ENCODE measurements around the gene SLC12A6.
"Not testable (repeated sequence)": the region's sequence is repeated elsewhere in the genome, so short reads cannot be mapped to it uniquely, and the experiment has no call there.

The SLC12A6 gene

DNA sequence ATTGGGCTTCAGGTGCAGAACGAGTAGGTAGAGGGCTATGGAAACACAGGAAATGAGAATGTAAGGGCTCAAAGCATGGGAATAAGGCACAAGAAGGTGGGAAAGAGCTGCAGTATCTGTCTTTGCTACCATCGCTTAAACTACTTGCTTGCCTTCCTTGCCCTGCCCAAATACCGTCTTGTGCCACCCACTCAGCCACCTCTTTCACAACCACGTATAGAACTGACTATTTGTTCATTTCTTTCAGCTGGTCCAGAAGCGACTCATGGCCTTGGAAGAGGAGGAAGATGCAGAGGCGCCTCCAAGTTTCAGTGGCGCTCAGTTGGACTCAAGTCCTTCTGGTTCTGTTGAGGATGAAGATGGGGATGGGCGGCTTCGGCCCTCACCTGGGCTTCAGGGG is 17.7 kb upstream of the SLC12A6 start:
- Histone ChIP-seq H3K4me2 (ENCODE audit: low read length) (no peak overlapping the region), H3K9ac (ENCODE audit: low read depth, low read length) (no peak overlapping the region), H3K36me3 (ENCODE audit: insufficient read depth, low read length) (peaks cover 29% of the 10 kb centered on the region), H3K9me3 (replicated peaks; ENCODE audit: low read length) (no peaks in the 10 kb centered on the region), H3K4me1 (ENCODE audit: control insufficient read depth, insufficient read depth, low read length) (peaks cover 5% of the 10 kb centered on the region), H3K4me3 (ENCODE audit: low read length) (no peak overlapping the region), H3K27me3 (ENCODE audit: control insufficient read depth, insufficient read depth, low read length) (no peaks in the 10 kb centered on the region)

DNA sequence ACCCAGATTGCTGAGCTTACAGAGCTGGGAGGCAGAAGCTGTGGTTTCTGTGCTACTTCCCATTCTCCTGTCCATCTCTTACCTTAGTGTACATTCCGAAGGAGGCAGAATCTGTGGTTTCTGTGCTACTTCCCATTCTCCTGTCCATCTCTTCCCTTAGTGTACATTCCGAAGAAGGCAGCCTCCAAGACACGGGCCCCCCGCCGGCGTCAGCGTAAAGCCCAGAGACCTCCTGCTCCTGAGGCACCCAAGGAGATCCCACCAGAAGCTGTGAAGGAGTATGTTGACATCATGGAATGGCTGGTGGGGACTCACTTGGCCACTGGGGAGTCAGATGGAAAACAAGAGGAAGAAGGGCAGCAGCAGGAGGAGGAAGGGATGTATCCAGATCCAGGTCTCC is 16.7 kb upstream of the SLC12A6 start:
- H3K9ac ChIP-seq (ENCODE audit: low read depth, low read length) = no peak overlapping the region
- peaks cover 29% of the 10 kb centered on the region for H3K36me3 ChIP-seq (ENCODE audit: insufficient read depth, low read length)
- no peak overlapping the region for H3K4me2 ChIP-seq (ENCODE audit: low read length)
- no peak overlapping the region for H3K4me3 ChIP-seq (ENCODE audit: low read length)
- H3K9me3 ChIP-seq (replicated peaks; ENCODE audit: low read length) = no peaks in the 10 kb centered on the region
- H3K4me1 ChIP-seq (ENCODE audit: control insufficient read depth, insufficient read depth, low read length) = peaks cover under 1% of the 10 kb centered on the region
- no peaks in the 10 kb centered on the region for H3K27me3 ChIP-seq (ENCODE audit: control insufficient read depth, insufficient read depth, low read length)

DNA sequence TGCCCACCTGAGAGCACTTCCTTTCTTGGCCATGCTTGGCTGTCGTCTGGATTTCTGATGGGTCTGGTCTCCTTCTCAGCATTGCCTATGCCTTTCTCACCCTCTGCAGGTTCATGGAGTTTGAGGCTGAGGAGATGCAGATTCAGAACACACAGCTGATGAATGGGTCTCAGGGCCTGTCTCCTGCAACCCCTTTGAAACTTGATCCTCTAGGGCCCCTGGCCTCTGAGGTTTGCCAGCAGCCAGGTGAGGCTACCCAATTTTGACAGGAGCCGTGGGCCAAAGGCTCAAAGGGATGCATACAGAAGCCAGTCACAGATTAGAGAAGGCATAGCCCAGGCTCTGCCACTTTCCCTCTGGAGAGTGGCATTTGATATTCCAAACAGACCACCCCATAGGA is 16.0 kb upstream of the SLC12A6 start:
- H3K9ac ChIP-seq (ENCODE audit: low read depth, low read length) = no peak overlapping the region
- H3K4me3 ChIP-seq (ENCODE audit: low read length) = no peak overlapping the region
- H3K4me1 ChIP-seq (ENCODE audit: control insufficient read depth, insufficient read depth, low read length) = no peaks in the 10 kb centered on the region
- no peak overlapping the region for H3K4me2 ChIP-seq (ENCODE audit: low read length)
- no peaks in the 10 kb centered on the region for H3K9me3 ChIP-seq (replicated peaks; ENCODE audit: low read length)
- H3K27me3 ChIP-seq (ENCODE audit: control insufficient read depth, insufficient read depth, low read length) = no peaks in the 10 kb centered on the region
- H3K36me3 ChIP-seq (ENCODE audit: insufficient read depth, low read length) = peaks cover 25% of the 10 kb centered on the region

DNA sequence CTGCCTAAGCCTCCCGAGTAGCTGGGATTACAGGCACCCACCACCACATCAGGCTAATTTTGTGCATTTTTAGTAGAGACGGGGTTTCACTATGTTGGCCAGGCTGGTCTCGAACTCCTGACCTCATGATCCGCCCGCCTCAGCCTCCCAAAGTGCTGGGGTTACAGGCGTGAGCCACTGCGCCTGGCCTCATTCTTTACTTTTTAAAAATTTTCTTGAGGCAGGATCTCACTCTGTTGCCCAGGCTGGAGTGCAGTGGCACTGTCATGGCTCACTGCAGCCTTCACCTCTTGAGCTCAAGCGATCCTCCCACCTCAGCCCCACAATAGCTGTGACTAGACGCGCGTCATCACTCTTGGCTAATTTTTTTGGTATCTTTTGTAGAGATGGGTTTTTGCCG is 15.4 kb upstream of the SLC12A6 start:
- H3K4me1 ChIP-seq (ENCODE audit: control insufficient read depth, insufficient read depth, low read length); H3K27me3 ChIP-seq (ENCODE audit: control insufficient read depth, insufficient read depth, low read length); H3K9me3 ChIP-seq (replicated peaks; ENCODE audit: low read length); H3K4me3 ChIP-seq (ENCODE audit: low read length); H3K9ac ChIP-seq (ENCODE audit: low read depth, low read length); H3K4me2 ChIP-seq (ENCODE audit: low read length): not testable (repeated sequence)
- peaks cover 20% of the 10 kb centered on the region for H3K36me3 ChIP-seq (ENCODE audit: insufficient read depth, low read length)

DNA sequence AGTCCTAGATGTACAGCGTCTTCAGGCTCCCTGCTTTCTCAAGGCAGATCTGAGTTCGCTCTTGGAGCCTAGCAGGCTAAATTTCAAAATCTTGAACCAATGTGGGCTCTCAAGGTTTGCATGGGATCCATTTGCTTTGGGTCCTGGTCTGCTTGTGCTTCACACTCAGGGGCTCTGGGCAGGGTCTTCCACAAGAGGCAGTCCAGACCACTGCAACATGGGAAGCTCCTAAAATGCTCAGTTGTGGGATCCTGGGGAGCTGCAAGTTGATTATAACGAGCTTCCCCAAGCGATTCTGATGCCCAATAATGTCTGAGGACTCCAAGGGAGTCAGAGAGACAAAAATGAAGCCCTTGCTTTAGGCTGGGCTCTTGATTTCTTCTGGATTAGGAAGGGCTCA is 12.2 kb upstream of the SLC12A6 start:
- H3K9me3 ChIP-seq (replicated peaks; ENCODE audit: low read length) = no peaks in the 10 kb centered on the region
- H3K27me3 ChIP-seq (ENCODE audit: control insufficient read depth, insufficient read depth, low read length) = no peaks in the 10 kb centered on the region
- H3K4me3 ChIP-seq (ENCODE audit: low read length) = no peak overlapping the region
- H3K4me2 ChIP-seq (ENCODE audit: low read length) = no peak overlapping the region
- H3K9ac ChIP-seq (ENCODE audit: low read depth, low read length) = no peak overlapping the region
- H3K4me1 ChIP-seq (ENCODE audit: control insufficient read depth, insufficient read depth, low read length) = no peaks in the 10 kb centered on the region
- H3K36me3 ChIP-seq (ENCODE audit: insufficient read depth, low read length) = peaks cover 4% of the 10 kb centered on the region

DNA sequence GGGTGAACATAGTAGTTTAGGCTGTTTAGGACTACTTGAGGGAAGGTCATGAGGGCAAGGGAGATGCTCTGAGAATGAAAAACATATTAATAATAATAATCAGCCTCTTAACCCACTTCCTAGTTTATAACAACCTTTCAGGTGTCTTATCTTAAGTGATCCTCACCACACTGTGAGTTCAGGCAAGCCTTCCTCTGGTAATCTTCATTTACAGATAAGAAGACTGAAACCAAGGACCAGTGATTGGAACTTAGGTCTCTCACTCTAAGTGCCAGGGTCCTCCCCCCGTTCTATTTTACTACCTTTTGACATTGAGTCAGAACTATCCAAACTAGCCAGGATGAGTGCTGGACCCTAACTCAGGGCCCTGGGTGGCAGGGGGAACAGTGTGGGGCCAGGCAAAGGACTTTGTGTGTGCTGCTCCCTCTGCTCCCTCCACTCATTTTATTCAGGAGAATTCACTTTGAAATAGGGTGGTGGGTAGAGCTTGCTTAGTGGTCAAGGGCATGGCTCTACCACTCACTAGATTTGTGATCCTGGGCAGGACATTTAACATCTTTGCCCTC is 11.2 kb upstream of the SLC12A6 start:
- Histone ChIP-seq H3K9me3 (replicated peaks; ENCODE audit: low read length) (no peaks in the 10 kb centered on the region), H3K36me3 (ENCODE audit: insufficient read depth, low read length) (no peaks in the 10 kb centered on the region), H3K4me2 (ENCODE audit: low read length) (no peak overlapping the region), H3K9ac (ENCODE audit: low read depth, low read length) (no peak overlapping the region), H3K4me1 (ENCODE audit: control insufficient read depth, insufficient read depth, low read length) (no peaks in the 10 kb centered on the region), H3K4me3 (ENCODE audit: low read length) (no peak overlapping the region), H3K27me3 (ENCODE audit: control insufficient read depth, insufficient read depth, low read length) (no peaks in the 10 kb centered on the region)

DNA sequence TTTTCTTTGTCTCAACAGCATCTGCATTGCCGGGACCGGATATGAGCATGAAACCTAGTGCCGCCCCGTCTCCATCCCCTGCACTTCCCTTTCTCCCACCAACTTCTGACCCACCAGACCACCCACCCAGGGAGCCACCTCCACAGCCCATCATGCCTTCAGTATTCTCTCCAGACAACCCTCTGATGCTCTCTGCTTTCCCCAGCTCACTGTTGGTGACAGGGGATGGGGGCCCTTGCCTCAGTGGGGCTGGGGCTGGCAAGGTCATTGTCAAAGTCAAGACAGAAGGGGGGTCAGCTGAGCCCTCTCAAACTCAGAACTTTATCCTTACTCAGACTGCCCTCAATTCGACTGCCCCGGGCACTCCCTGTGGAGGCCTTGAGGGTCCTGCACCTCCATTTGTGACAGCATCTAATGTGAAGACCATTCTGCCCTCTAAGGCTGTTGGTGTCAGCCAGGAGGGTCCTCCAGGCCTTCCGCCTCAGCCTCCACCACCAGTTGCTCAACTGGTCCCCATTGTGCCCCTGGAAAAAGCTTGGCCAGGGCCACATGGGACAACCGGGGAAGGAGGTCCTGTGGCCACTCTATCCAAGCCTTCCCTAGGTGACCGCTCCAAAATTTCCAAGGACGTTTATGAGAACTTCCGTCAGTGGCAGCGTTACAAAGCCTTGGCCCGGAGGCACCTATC is 10.5 kb upstream of the SLC12A6 start:
- no peaks in the 10 kb centered on the region for H3K4me1 ChIP-seq (ENCODE audit: control insufficient read depth, insufficient read depth, low read length)
- H3K36me3 ChIP-seq (ENCODE audit: insufficient read depth, low read length) = no peaks in the 10 kb centered on the region
- no peak overlapping the region for H3K4me3 ChIP-seq (ENCODE audit: low read length)
- no peak overlapping the region for H3K4me2 ChIP-seq (ENCODE audit: low read length)
- H3K9me3 ChIP-seq (replicated peaks; ENCODE audit: low read length) = no peaks in the 10 kb centered on the region
- H3K27me3 ChIP-seq (ENCODE audit: control insufficient read depth, insufficient read depth, low read length) = no peaks in the 10 kb centered on the region
- no peak overlapping the region for H3K9ac ChIP-seq (ENCODE audit: low read depth, low read length)

DNA sequence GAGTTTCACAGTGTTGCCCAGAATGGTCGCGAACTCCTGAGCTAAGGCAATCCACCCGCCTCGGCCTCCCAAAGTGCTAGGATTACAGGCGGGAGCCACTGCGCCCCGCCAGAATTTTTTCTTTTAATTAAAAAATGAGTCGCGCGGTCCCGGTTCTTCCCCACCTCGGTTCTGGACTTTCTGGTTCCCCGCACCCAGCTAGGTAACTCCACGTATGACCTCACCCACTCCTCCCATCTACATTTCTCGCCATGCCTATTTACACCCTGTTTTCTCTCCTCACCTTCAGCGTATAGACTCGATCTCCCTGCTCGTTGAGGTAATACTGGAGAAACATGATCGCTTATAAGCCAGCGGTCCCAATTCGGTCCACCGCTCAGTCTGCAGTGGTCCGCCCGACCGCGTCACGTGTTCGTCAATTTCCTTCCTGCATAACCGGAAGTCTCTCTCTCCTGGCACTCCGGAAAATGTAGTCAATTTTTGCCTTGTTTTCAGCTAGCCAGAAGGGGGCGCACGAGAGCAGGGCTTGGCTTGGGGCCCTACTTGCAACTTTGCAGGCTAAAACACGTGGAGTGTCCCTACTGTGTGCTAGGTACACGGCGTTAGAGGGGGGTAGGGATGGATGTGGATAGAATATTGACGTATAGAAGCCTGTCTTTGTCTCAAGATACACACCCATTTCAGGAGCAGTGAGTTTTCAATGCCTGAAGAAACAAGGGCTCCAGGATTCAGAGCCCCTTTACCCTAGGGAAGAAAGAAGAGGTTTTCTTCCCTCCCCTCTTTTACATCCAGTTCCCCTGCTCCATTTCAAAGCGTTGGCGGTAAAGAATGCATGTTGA is 5.4 kb upstream of the SLC12A6 start, which contains the start of the genes NOP10 and NUTM1:
Gene NOP10, minus strand, starts transcription at position 400 of the 839 bp plus-strand sequence. Its CDS starts 63 bp downstream, at position 337.
Gene NUTM1, plus strand, starts transcription at position 579 of the 839 bp plus-strand sequence. CDS start 382 bp downstream, outside the sequence.
- Histone ChIP-seq H3K4me1 (ENCODE audit: control insufficient read depth, insufficient read depth, low read length) (peaks cover 12% of the 10 kb centered on the region), H3K4me2 (ENCODE audit: low read length) (peak within 1 kb of the TSS; percentile 76), H3K4me3 (ENCODE audit: low read length) (peak within 1 kb of the TSS; percentile 99), H3K27me3 (ENCODE audit: control insufficient read depth, insufficient read depth, low read length) (no peaks in the 10 kb centered on the region), H3K9ac (ENCODE audit: low read depth, low read length) (peak within 1 kb of the TSS; percentile 94), H3K9me3 (replicated peaks; ENCODE audit: low read length) (no peaks in the 10 kb centered on the region), H3K36me3 (ENCODE audit: insufficient read depth, low read length) (peaks cover 15% of the 10 kb centered on the region)

DNA sequence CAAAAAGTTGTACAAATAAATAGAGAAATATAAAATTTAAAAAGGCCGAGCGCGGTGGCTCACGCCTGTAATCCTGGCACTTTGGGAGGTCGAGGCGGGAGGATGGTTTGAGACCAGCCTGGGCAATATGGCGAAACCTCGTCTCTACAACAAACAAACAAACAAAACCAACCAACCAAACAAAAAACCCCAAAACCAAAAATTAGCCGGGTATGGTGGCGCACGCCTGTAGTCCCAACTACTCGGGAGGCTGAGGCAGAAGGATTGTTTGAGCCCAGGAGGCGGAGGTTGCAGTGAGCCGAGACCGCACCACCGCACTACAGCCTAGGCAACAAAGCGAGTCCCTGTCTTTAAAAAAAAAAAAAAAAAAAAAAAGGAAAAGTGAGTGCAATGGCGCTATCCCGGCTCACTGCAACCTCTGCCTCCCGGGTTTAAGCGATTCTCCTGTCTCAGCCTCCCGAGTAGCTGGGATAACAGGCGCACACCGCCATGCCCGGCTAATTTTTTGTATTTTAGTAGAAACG is 4.7 kb upstream of the SLC12A6 start:
- not testable (repeated sequence) for H3K27me3 ChIP-seq (ENCODE audit: control insufficient read depth, insufficient read depth, low read length); H3K9me3 ChIP-seq (replicated peaks; ENCODE audit: low read length)
- Histone ChIP-seq H3K4me1 (ENCODE audit: control insufficient read depth, insufficient read depth, low read length) (peaks cover 12% of the 10 kb centered on the region), H3K4me3 (ENCODE audit: low read length) (peak overlapping the region; percentile 99), H3K9ac (ENCODE audit: low read depth, low read length) (peak overlapping the region; percentile 94), H3K36me3 (ENCODE audit: insufficient read depth, low read length) (peaks cover 15% of the 10 kb centered on the region), H3K4me2 (ENCODE audit: low read length) (peak overlapping the region; percentile 76)

DNA sequence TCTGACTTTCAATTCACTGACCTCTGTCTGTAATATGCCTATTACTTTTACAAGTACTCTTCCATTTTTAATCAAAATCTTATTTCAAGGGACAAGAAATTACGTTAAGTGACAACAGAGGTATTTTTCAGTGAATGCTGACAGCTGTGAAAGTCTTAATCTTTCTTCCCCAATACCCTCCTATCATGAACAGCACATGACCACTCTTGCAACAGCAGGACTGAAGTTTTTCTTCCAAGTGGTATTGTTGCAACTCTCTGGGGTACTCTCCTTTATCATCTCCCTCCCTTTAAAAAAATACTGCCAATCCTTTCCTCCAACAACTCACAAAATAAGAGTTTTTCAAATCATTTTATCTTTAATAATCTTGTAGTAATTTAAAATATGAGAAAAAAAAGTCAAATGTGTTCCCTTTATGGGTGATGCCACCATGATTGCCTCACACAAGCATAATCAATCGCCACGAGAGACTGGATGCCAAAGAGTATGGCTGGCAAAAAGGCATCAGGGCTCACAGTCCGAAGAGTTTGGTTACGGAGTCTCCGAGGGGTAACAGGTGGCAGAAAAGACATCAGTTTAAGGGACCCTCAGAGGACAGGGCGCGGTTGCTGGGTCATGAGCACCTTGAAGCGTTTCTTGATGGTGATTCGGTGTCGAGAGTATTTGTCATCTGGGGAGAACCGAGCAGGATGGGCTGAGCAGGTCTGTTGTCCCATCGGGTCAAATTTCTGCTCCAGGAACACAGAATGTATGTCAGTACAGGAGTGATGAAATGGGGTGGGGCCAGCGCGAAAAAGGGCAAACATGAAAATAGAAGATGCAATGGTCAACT is 4.0 kb upstream of the SLC12A6 start:
- Histone ChIP-seq H3K4me3 (ENCODE audit: low read length) (peak overlapping the region; percentile 99), H3K4me2 (ENCODE audit: low read length) (peak overlapping the region; percentile 76), H3K27me3 (ENCODE audit: control insufficient read depth, insufficient read depth, low read length) (no peaks in the 10 kb centered on the region), H3K4me1 (ENCODE audit: control insufficient read depth, insufficient read depth, low read length) (peaks cover 18% of the 10 kb centered on the region), H3K9me3 (replicated peaks; ENCODE audit: low read length) (no peaks in the 10 kb centered on the region), H3K36me3 (ENCODE audit: insufficient read depth, low read length) (peaks cover 15% of the 10 kb centered on the region), H3K9ac (ENCODE audit: low read depth, low read length) (no peak overlapping the region)

DNA sequence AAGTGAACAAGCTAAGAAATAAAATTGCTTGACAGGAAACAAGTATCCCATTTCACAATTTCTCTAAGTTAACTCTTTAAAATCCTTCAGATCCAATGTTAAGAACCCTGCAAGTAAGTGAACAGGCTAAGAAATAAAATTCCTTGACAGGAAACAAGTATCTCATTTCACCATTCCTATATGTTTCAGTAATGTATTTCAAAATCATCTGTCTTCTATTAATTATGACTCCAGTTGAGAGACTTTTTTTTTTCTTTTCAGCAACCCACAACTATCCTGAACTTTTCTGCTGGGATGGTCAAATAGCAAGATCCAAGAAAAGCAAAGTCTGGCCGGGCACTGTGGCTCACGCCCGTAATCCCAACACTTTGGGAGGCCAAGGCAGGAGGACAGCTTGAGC is 2.4 kb upstream of the SLC12A6 start:
- peaks cover 34% of the 10 kb centered on the region for H3K4me1 ChIP-seq (ENCODE audit: control insufficient read depth, insufficient read depth, low read length)
- peaks cover 15% of the 10 kb centered on the region for H3K36me3 ChIP-seq (ENCODE audit: insufficient read depth, low read length)
- no peaks in the 10 kb centered on the region for H3K9me3 ChIP-seq (replicated peaks; ENCODE audit: low read length)
- no peak overlapping the region for H3K9ac ChIP-seq (ENCODE audit: low read depth, low read length)
- no peaks in the 10 kb centered on the region for H3K27me3 ChIP-seq (ENCODE audit: control insufficient read depth, insufficient read depth, low read length)
- H3K4me2 ChIP-seq (ENCODE audit: low read length) = peak overlapping the region; percentile 7
- no peak overlapping the region for H3K4me3 ChIP-seq (ENCODE audit: low read length)

All from skeletal muscle satellite cell (primary cell).